ENCODE data around the gene FOXP2.

FOXP2 gene

DNA sequence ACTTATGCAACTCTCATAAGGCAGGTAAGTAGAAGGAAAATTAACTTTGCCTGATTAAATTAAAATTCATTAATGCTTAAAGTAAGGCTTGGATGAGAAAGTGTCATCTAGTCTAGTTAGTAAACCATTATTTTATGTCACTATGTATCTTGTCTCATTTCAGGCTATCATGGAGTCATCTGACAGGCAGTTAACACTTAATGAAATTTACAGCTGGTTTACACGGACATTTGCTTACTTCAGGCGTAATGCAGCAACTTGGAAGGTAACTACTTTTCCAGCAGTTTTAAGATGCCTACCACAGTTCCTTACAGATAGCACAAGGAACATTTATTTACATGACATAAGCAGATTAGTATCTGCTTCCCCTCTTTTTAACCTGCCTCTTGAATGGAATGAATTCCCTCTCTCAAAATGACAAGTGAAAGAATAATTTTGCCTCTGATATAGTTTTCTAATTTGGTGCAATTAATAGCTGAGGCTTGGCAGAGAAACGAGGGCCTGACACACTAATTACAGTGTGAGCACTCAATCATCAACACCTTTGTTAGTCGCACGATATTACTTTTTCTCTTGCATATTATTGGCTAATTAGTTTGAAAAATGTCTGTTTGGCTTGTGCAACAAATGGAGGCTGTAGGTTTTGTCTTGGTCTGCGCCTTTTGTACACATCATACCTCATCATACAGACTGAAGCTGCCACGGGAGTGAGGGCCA, 245.0 kb downstream of the FOXP2 start:
- no peak for DNase-seq

DNA sequence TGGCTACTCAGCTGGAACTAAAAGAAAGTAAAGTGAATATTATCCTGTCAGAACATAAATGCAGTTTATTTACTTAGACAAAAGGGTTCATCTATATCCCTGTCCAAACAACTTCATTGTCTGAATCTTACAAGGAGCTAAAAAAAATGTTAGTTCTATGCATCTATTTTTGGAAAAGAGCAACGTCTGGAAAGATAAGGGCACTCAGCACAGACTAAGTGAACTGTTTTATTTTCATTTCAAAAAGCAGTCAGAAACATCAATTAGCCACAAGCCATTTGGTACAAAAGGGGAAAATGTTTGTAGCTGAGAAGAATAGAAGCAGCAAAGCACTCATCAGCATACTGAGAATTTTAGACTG, 245.5 kb downstream of the FOXP2 start:
- no peak for DNase-seq

DNA sequence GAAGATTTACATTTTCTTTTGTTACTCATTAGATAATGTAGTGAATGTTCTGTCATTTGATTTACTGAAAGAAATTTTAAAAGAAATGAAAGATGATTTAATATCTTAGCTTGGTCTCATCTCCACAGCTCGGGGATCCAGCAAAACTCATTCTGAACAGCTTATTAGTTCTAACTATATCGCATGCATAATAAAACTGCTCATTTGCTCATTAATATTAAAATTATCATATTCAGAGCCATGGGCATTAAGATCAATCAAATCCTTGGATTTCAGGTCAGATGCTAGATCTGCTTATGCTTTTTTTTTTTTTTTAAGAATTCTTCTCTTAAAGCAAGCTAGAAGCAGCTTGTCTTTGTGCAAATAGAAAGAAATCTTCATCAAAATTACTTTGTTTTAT, 246.1 kb downstream of the FOXP2 start:
- no peak for DNase-seq

DNA sequence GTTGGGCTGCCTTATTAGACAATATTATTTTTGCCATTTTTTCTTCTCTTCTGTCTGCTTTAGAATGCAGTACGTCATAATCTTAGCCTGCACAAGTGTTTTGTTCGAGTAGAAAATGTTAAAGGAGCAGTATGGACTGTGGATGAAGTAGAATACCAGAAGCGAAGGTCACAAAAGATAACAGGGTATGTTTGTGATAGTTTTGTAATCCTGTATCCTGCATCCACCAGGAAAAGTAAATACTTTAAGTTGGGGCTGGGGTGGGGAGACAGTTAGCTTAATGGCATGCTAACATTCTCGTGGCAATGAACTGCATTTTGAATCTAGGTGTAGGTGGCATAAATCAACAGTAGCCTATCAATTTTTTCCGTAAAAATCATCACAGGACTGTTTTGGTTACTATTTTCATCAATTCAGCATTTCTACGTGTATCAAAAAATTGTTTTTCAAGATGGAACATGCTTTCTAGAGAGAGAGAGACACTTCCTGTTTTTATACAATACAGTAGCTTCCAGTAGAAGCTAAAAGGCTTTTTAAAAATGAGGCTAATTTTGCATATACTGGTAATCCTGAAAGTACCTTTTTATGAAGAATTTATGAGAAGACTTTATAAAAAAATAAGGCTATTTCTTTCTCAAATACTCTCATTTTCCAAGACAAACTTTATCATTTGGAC, 247.5 kb downstream of the FOXP2 start:
- no peak for DNase-seq

DNA sequence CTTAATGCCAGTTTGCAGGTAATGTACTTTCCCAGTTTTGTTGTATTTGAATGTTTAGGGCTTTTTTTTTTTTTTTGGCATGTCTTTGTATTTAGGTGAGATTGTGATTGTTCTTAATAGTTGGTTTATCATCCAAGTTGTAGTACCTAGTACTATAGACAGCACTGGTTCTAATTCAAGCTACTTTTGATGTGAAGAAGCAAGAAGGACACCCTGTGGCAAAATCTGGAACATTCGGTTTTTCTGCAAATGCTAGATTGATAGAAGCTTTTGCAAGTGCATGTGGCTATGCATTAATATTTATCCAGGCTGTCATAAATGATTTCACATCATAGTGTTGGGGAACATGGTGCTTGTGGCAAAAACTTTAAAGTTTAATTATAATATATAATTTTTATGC, 248.9 kb downstream of the FOXP2 start:
- no peak for DNase-seq

DNA sequence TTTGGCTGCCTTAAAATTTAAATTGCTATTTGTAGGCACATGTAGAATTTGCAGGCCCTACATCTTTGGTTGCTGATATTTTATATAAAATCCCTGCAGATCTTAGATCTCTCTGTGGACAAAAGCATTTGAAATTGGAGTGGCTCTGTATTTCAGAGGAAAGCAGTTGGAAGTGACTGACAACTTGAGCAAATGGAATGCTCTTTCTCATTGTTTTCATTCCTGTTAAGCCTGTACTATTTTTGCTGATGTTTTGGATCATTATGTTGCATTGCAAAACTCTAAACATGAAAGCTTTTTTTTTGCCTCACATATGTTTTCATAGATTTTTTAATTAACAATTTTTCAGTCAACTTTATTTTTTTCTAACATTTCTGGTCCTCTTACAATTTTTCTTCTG, 256.1 kb downstream of the FOXP2 start:
- no peak for DNase-seq

DNA sequence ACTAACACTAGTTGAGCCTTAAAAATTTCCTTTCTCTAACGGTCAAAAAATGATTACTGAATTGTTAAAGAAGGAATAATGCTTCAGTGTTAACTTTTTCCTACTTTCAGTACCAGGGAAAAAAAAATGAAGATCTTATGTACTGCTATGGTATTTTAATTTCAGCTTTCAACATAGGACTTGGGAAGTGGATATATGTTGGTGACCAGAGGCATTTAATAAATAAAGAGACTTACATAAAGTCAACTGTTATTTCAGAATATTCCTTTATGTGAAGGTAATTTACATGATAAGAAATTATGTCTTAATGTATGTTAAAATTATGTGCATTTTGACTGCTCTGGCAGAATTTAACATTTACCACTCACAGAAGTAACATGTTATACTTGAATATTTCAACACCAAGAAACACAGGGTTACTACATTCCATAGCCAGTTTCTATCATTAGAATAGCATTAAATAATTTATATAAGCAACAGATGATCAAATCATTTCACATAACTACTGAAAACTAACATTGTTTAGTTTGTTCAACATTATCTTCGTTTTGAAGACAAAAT, 257.0 kb downstream of the FOXP2 start:
- DNase-seq = no peak

DNA sequence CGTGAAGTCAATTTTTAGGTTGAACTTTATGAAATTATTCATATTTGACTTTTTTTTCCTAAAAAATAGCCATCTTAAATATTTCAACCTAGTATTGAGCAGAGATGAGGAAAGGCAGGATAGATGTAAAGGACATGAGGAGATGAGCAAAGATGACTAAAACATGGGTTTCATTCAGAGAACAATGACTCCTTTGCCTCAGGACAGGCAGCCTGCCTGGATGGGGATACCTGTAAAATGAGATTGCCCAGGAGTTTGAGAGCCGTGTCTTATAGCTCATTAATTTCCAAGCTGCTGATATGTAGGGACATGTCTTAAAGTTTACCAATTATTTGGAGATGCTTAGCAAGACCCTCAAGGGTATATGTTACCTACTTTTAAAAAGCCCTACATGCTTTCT, 263.5 kb downstream of the FOXP2 start:
- DNase-seq = no peak

DNA sequence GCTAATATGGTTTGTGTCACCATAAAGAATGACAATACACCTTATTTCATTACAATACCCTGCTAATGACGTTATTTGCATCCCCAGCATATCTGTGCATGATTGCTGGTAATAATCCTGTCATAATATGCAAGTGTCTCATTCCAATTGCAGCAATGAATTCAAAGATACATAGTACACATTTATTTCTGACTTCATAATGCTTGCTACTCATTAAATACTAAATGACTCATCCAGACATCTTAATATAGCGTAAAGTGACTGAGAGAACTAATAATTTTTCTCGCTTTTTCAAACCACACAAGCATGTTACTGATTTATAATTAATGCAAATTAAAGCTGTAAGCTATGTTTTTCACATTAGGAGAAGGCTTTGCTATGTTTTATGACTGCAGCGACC, 272.6 kb downstream of the FOXP2 start:
- DNase-seq = no peak

DNA sequence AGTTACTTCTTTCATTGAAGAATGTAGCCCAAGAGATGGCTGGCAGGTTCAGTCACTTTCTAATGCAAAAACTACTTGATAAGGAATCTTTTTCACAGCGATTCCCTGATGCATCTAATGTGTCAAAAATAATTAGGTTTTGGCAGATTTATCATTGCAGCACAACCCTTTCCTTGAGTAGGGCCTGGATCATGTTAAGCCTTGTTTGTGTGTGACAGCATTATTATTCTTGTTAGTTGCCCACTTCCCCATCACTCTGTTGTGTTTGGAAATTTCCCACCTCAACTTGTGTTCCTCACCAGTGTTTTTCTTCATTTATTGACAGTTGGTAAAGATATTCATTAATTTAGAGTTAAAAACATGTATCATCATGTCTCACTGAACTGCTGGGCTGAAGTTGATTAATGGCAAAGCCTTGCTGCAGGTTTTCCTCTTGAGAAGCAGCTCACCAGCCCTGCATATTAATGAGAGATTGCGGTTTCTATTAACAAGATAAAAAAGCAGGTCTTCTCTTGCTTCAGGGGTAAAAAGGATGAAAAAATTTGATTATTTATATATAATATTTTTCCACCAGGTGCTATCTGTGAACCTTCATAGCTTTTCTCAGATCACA, 273.9 kb downstream of the FOXP2 start:
- DNase-seq = no peak

DNA sequence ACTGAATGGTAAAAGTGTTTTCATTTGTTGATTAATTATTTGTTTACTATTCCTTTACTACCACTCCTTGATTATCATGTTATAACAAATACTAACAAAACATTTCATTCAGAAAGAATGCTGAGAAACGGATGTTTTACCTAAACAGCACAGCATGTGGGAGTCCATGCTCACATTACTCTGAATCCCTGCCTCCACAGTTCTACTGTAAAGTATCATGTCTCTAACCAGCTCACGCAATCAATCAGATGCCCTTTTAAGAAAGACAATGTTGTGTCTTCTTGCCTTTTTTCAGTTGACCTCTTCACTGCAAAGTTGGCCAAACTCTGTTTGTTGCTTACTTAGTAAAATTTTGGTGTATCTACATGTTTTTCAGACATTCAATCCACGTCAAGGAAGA, 274.8 kb downstream of the FOXP2 start:
- no peak for DNase-seq

DNA sequence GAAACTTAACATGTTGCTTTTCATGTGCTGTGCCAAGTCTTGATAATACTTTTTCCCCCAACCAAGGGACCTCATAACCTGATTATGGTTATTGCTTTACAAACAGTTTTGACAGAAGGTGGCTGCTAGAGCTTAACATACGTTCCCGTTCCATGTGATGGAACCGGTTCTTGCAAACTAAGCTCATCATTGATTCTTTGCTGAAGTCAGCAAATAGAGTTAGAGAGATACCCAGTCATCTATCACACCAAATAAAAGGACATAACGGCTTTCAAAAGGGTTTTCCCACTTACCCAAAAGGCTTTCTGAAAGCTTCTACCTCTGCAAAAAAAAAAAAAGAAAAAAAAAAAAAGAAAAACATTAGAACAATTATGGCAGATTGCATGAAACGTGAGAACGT, 277.0 kb downstream of the FOXP2 start:
- no peak for DNase-seq

DNA sequence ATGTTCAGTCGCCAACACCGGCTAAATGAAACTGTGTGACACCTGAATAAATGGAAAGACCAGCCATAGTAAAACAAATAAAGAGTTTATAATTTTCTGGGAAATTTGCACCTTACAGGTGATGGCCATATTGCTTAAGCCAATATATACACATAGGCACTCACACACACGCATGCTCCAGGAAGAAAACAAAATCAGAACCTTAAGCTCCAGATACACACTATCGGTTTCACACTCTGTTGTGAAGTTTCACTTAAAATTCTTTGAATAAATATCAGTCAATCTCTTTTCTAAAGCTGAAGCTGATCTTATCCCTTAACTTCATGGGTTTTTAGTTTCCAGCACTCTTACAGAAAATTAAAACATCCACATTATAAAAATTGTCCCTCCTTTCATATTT, 280.6 kb downstream of the FOXP2 start:
- no peak for DNase-seq

DNA sequence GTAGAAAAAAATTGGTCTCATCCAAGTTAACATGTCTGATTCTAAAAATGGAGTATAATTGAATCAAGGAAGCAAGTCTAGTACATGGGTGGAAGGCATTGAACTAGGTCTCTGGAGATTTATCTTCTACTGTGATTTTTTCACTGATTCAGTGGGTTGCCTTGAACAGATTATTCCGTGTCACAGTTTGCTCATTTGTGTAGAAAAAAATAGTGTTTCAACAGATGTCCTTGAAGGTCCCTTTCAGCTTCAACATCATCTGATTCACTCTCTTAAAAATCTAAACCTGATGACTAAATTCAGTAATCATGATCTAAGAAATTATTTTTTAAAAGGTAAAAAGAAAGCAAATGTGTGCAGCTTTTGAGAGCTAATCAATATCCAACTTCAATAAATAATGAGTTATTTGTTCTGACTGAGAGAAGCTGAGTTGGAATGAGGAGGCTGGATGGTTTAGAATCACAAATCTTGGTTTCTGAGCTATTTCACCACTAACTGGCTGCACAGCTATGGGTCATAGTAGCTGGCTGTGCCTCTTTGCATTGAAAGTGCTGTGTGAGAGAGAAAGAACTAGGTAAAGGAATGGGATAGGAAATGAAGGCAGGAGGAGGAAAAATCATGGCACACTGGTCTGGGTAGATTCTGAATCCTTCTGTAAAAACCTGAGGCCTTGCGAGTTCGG, 285.8 kb downstream of the FOXP2 start:
- DNase-seq = no peak

DNA sequence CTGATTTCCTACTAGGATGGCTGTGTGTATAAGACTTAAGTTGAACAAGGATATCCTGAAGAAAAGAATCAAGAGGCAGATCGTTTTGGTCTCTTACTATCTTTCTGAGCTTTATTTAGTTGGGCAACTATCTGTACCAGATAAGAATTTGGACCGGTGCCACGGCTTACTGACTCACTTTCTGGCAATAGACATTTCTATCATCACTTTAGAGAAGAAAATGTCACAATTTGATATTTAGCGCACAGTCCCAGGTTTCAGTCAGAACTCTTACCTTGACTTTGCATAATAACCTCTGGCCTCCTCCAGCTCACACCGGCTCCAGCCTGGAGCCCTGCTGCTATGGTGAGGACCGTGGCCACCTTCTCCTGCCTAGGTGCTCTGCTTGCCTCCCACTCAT, 289.1 kb downstream of the FOXP2 start:
- DNase-seq = no peak

DNA sequence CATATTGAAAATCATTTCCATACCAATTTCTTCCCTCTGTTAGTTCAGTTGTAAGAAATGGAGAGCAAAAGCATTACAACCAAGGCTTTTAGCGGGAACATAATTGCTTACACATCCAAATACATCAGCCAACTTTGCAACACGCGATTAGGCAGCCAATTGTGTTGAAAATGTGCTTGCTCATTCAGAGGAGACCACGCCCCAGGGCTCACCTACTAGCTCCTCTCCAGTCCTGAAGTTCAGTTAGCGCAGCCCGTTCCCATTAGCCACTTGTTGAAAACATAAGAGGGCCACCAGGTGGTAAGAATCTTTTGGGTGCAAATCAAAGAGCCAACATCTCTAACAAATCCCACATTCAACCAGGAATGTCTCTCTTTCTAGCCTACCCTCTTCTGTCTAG, 294.0 kb downstream of the FOXP2 start:
- DNase-seq = no peak

DNA sequence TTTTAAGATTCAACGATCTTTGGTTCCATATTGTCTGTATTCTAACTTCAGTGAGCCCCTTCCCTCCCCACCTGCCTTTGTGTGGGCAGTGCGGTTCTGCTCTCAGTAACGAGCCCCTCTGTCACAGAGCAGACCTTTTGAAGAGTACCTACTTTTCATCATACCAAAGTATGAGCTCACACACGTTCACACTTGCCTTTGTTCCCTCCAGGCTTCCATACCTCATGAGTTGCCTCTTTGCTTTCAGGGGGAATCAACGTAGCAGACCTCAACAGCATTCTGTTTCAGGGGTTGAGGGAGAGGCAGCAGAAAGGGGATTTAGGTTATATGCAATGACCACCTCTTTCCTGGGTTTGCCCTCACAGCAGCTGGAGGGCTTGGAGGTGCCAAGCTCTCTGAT, 295.9 kb downstream of the FOXP2 start:
- no peak for DNase-seq

DNA sequence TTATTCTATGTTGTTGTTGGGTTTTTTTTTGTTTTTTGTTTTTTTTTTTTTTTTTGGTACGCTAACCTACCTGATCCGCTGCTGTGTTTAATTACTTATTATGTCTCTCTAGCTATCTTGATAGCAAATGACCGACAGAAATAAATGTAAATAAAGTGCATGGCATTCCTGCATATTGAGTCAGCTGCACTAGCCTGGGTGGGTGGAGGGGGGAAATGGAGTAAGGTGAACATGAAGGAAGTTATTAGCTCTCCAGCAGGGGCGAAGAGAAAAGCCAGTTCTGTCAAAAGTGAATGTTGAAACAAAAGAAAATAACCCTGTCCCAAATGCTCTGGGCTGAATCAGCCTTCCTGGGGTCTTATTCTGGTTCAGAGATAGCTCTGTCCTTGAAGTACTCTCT, 296.6 kb downstream of the FOXP2 start:
- no peak for DNase-seq

DNA sequence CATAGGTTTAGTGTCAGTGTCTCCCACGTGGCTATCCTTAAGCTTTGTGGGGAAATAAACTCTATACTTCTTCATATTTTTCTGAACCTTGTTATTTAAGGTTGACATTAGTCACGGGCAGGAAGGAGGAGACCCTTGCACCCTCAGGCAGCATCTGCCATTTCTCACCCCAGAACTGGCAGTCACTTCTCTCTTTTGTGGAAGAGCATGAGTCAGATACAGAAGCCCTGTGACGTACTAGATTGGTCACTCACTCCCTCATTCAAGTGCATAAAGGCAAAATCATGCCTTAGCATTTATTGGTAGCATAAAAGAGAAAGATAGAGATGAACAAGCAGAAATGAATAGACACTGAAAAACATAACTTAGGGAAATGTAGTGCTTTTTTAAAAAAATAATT, 301.3 kb downstream of the FOXP2 start:
- DNase-seq = no peak

DNA sequence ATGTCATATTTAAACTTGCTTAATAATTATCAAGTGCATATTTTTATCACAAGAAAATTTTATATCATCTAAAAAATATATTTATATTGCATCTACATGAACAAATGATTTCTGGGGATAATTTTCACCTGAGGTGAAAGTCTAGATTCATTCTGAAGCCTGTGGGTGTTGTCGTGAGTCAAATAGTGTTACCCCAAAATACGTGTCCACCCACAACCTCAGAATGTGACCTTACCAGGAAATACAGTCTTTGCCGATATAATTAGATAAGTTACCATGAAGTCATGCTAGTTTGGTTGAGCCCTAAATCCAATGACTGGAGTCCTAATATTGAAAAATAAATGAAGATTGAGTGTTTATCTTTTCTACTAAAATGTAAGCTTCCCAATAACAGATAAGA, 304.2 kb downstream of the FOXP2 start:
- no peak for DNase-seq

DNA sequence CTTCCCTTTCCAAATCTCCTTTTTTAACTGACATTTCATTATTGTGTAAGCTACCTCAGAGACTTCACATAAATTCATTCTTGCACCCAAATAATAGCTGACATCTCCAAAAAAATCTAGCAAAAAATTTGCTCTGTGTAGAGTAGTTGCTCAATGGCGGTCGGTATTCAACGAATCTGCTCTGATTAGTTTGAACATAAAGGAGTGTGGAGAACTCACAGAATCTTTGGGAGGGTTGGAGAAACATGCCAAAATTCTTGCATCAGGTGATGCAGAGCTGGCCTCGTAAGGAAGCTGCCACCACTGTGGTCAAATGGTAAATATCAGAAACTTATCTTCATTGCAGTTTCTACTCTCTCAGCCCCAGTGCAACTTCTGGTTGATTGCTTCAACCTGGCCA, 306.1 kb downstream of the FOXP2 start:
- no peak for DNase-seq

DNA sequence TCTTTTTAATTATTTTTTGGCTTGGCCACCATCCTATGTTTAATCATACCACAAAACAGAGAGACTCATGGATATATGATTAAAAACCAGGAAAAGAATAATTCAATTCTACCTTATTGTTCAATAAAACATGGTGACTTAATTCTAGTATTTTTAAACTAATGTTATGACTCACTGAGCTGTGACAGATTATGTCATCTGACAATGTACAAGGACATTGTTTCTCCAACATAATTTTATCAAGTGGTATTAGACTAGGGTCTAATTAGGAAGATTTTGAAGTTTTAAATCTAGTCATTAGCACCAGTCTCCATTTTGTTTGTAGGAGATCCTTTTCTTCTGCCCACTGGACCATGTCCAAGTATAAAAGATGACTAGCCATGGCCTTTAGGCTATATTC, 307.9 kb downstream of the FOXP2 start:
- DNase-seq = no peak

DNA sequence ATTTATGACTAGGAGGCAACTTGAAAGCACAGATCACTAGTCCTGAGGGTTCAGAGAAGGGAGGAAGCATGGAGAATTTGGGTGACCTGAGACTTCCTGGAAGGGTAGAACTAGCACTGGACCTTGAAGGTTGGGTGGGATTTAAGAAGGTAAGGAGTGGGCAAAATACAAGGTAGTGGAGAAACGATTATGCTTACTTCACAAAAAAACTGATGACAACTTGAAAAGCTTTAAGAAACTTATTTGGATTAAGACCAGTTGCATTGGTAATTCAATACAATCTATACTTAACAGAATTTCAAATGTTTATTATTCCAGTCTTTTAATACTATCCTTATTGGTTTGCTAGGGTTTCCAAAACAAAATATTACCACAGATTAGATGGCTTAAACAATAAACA, 308.7 kb downstream of the FOXP2 start:
- DNase-seq = no peak

DNA sequence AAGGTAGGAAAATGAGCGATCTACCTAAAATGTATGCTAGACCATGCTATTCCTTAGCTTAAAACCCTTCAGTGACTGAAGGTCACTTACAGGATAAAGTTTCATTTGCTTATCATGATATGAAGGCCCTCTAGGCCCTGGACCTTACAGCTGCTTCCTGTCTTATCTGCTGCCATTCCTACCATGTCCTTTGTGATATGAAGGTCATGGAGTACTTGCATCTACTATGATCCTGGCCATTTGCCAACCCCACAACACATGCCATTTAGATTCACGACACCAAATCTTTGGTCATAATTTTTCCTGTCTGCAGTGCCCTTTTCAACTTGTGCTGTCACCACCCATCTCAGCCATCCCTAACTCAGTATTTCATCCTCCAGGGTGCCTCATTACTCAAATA, 325.5 kb downstream of the FOXP2 start:
- no peak for DNase-seq

Measured in stimulated activated naive CD4-positive, alpha-beta T cell (primary cell).